GM13977 (cell line): Measurements from ENCODE around the gene MYO10.
A peak's percentile ranks its signal among the peaks of the same experiment; 100 is the strongest.

Experiments used
- DNase-seq: peaks from one replicate; pipeline ENCODE4 v3.0.0; 2012; ENCODE audit warnings: low spot score
- in situ Hi-C: fragments of 300-500 bp; cut with MboI; formaldehyde crosslinking; loops from one replicate; pipeline ENCODE4 v1.12.0; 2022; ENCODE audit warnings: low sequenced_read_pairs, low pct_unique_long_range_greater_than_20kb, mixed read lengths, inconsistent platforms; ENCODE audit not compliant: unreplicated experiment
- TF ChIP-seq, protein P1 (sequence below): IDR thresholded peaks from 2 replicates; pipeline ENCODE4 v1.5.1; 2012; ENCODE audit warnings: mild to moderate bottlenecking, control low read depth; ENCODE audit not compliant: insufficient read depth; ENCODE audit errors: extremely low read depth, missing control alignments

MYO10 gene

DNA sequence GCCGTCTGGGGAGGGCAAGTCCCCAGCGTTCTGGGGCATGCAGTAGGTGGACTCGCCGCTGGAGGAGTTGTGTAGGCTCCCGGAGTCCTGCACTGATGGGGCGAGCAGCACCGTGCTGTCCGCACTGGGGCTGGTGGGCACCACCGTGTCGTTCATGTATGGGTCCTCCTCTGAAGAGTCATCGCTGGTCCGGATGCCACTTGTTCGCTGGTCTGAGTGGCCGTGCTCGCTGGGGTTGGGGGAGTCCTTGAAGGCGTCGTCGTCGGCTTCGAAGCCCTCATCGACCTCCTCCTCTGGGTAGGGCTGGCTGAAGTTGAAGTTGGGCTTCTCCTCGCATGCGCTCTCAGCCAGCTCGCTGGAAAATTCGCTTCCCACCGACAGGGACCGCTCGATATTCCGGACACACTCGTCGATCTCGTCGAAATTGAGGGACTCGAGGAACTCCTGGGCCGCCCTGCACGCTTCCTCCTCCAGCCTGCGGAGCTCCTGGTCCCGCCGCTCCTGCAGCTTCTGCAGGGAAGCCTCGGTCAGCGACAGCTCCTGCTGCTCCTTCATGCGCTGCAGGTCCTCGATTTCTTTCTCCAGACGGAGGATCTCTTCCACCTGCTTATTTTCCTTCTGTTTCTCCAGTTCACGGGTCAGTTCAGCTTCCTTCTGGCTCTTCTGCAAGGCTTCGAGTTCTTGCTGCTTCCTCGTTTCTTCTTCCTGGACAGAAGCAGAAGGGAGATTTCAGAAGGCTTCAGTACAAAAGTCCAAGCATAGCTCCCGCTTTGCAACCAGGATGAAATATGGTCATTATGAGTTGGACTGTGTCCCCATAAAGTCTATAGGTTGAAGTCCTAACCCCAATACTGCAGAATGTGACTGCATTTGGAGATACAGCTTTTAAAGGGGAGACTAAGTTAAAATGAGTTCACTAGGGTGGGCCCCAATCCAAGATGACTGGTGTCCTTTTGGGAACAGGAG lies 234.7 kb downstream of the MYO10 start:
- no peak for DNase-seq
- in situ Hi-C loops, result no loop called here
- TF ChIP-seq, protein P1, sequence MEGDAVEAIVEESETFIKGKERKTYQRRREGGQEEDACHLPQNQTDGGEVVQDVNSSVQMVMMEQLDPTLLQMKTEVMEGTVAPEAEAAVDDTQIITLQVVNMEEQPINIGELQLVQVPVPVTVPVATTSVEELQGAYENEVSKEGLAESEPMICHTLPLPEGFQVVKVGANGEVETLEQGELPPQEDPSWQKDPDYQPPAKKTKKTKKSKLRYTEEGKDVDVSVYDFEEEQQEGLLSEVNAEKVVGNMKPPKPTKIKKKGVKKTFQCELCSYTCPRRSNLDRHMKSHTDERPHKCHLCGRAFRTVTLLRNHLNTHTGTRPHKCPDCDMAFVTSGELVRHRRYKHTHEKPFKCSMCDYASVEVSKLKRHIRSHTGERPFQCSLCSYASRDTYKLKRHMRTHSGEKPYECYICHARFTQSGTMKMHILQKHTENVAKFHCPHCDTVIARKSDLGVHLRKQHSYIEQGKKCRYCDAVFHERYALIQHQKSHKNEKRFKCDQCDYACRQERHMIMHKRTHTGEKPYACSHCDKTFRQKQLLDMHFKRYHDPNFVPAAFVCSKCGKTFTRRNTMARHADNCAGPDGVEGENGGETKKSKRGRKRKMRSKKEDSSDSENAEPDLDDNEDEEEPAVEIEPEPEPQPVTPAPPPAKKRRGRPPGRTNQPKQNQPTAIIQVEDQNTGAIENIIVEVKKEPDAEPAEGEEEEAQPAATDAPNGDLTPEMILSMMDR, result no peak

DNA sequence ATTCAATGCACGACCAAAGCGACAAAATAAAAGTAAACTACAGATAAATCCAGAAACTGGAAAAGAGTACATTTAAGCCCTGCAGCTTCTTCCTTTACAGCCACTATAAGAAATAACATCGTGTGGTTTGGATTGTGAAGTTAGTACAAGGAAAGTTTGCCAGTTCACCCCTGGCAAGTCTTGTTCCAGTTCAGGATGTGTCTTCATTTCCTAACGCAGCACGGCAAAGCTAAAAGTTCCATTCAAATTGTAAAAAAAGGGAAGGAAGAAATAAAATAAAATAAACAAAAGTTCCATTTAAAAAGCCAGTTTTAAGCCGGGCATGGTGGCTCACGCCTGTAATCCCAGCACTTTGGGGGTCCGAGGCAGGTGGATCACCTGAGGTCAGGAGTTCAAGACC lies 236.0 kb downstream of the MYO10 start:
- no peak for DNase-seq
- in situ Hi-C loops, result no loop called here
- TF ChIP-seq, protein P1, result no peak

DNA sequence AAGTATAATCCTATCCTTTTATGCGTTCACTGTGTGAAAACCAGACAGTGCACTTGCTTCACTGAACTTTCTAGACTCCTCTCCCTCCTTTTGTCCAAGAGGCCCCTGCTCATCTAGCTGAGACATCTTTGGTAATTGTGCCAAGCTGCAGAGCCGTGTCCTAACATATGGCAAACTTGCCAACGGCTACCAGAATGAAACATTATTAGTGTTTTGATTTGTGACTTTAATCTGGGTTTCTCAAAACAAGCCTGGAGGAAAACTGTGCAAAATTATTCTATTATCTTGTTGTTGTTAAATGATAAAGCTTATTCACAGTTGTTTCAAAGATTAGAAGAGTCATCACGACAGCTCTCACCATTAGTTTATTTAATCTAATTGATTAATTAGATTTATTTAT lies 240.3 kb downstream of the MYO10 start:
- in situ Hi-C loops, result no loop called here
- no peak for DNase-seq
- TF ChIP-seq, protein P1, result no peak

DNA sequence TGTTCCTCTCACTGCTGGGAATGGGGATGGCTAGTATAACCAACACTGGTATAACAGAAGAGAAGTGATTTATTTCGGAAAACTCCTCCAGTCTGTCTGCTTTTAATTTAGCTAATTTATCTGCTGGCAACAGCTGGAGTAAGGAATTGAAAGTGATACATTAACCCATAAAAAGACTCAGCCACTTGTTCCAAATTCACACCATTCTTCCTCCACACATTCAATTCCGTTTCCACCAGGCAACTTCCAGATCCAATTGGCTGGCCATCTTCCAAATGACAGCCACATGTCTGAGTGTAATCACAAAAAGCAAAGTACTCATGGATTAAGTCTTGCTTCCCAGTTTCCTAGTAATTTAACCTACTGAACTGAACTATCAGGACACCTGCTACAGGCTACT lies 242.2 kb downstream of the MYO10 start:
- no peak for DNase-seq
- in situ Hi-C loops, result no loop called here
- TF ChIP-seq, protein P1, result no peak

DNA sequence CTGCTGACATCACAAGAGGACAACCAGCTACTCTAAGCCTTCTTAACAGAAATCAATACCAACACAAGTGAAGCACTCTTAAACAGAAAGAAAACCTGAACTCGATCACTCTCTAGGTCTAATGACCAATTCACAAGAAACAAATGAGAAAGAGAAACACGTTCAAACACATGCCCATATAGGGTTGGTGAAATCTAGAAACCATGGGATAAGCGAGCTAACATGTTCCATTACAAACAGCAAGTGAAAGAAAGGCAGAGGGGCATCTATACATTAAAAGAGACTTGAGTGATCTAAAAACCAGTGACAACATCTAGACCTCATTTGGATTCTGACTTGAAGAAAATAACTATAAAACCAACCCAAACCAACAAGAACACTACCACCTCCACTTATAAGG lies 244.4 kb downstream of the MYO10 start:
- TF ChIP-seq, protein P1, result no peak
- DNase-seq, result no peak
- in situ Hi-C loops, result no loop called here

DNA sequence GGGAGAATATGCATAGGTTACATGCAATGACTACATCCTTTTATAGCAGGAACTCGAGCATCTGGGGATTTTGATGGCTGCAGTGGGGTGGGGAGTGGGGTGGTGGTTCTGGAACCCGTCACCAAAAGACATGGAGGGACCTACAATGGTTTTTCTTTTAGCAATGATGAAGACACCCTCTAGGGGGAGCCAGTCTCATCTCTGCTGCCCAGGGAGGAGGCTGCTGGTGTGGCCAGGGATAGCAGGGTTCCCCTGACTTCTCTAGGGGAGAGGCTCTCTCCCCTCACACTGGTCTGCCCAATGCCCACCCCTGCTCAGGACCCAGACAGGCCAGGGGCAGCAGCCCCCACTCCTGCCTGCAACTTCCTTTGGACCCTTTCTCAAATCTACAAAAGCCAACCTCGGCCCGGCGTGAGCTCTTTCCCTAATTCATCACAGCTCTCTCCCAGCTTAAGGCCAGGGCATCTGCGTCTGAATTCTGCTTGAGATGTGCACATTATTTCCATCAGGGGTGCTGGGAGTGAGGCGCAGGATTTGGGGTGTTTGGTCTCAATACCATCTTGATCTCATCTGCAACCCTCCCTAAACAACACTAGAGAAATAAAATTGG lies 245.7 kb downstream of the MYO10 start:
- in situ Hi-C loops, result no loop called here
- DNase-seq, result peak; percentile 45
- TF ChIP-seq, protein P1, result peak; percentile 41
